GM18508 (cell line): ENCODE results near the gene PRR18.

Experiments
- ATAC-seq: cut with Tn5 transposase; IDR thresholded peaks from one replicate; pipeline ENCODE4 v1.9.1; 2021; ENCODE audit warnings: moderate number of reproducible peaks; ENCODE audit not compliant: insufficient read depth, unreplicated experiment

The PRR18 gene

GRCh38 chr6:166278579-166279392 is 29.4 kb downstream of the PRR18 start:
- ATAC-seq = no peak

- no peak for ATAC-seq
Observed at GRCh38 chr6:166277892-166278578, 30.2 kb downstream of the PRR18 start.

GRCh38 chr6:166277018-166277417 is 31.2 kb downstream of the PRR18 start:
- no peak for ATAC-seq

GRCh38 chr6:166275714-166276166 is 32.5 kb downstream of the PRR18 start:
- peak; percentile 43 for ATAC-seq

- ATAC-seq = no peak
Observed at GRCh38 chr6:166274739-166275370, 33.3 kb downstream of the PRR18 start.

- ATAC-seq = no peak
Observed at GRCh38 chr6:166274163-166274562, 34.0 kb downstream of the PRR18 start.

GRCh38 chr6:166271376-166271765 is 36.8 kb downstream of the PRR18 start:
- ATAC-seq = no peak

- ATAC-seq = no peak
Observed at GRCh38 chr6:166270706-166271375, 37.4 kb downstream of the PRR18 start.

- ATAC-seq = no peak
Observed at GRCh38 chr6:166269301-166270039, 38.7 kb downstream of the PRR18 start.

- no peak for ATAC-seq
Observed at GRCh38 chr6:166268431-166268830, 39.8 kb downstream of the PRR18 start.

- no peak for ATAC-seq
Observed at GRCh38 chr6:166267526-166267925, 40.7 kb downstream of the PRR18 start.

- no peak for ATAC-seq
Observed at GRCh38 chr6:166266336-166266735, 41.9 kb downstream of the PRR18 start.

GRCh38 chr6:166262743-166263515 is 45.3 kb downstream of the PRR18 start:
- ATAC-seq = no peak

- no peak for ATAC-seq
Observed at GRCh38 chr6:166259296-166259977, 48.8 kb downstream of the PRR18 start.

GRCh38 chr6:166258854-166259276 is 49.3 kb downstream of the PRR18 start:
- ATAC-seq = peak; percentile 40

- ATAC-seq = no peak
Observed at GRCh38 chr6:166257911-166258318, 50.3 kb downstream of the PRR18 start.
